ENCODE measurements around the gene MYO3A. TPM values are rescaled to one million over a fixed set of nuclear protein-coding genes. Genes with fewer than 3 reads are reported as not detected.

The MYO3A gene
- total and polyA plus RNA-seq, 2 donors (not counting 3 experiments of a cell fraction or from before 2014, with no cell fraction given) = not detected

- dilution Hi-C loops (cut with MboI; ENCODE audit: extremely low pct_ligation_motif_present, low sequenced_read_pairs) (no loop called here), intact Hi-C loops (cut with micrococcal nuclease) (no loop called here)
- H3K9me1 ChIP-seq (replicated peaks; ENCODE audit: control insufficient read depth, extremely low read depth, insufficient read depth, low read length) = no peaks in the 10 kb centered on the region
- H4K20me1 ChIP-seq (replicated peaks; ENCODE audit: control insufficient read depth, extremely low read depth, insufficient read depth, low read length) = no peaks in the 10 kb centered on the region
- H3K4me3 ChIP-seq (replicated peaks in 1 of 3; ENCODE audit: insufficient read depth in 1 of 3, low read depth in 1 of 3, low read length in 3 of 3) = no peak overlapping the region
- ChIA-PET POLR2A (no interaction called here), CTCF (no interaction called here)
- H3K27me3 ChIP-seq (ENCODE audit: control insufficient read depth in 2 of 2, insufficient read depth in 2 of 2, low read length in 2 of 2) = no peaks in the 10 kb centered on the region
- FAIRE-seq (no peak), DNase-seq (ENCODE audit: low read depth, low spot score) (no peak)
- no peak overlapping the region for H3K27ac ChIP-seq (ENCODE audit: insufficient read depth, low read depth, low read length)
- no peaks in the 10 kb centered on the region for H3K4me1 ChIP-seq (ENCODE audit: control insufficient read depth, extremely low read depth, insufficient read depth, low read length)
- TF ChIP-seq MAX (IDR thresholded peaks at IDR 0.05; ENCODE audit: insufficient read depth, insufficient read length) = no peak
- no peak for TF ChIP-seq JUN (IDR thresholded peaks at IDR 0.05; ENCODE audit: borderline replicate concordance, insufficient read depth, insufficient read length, low read depth)
- TF ChIP-seq GATA2 (IDR thresholded peaks at IDR 0.05; ENCODE audit: insufficient read depth, insufficient read length, low read depth, low read length) = no peak
- TF ChIP-seq MYC (IDR thresholded peaks at IDR 0.05; ENCODE audit: low read depth, low read length) = no peak
- no peak for TF ChIP-seq FOS (IDR thresholded peaks at IDR 0.05; ENCODE audit: borderline replicate concordance, insufficient read depth, low read length)
- TF ChIP-seq POLR2A (IDR thresholded peaks at IDR 0.05; ENCODE audit: low read depth, low read length) = no peak
- no peak for TF ChIP-seq EZH2 (IDR thresholded peaks at IDR 0.05; ENCODE audit: borderline replicate concordance, low read depth, low read length, severe bottlenecking)
- no peak for TF ChIP-seq POLR2AphosphoS5 (IDR thresholded peaks at IDR 0.05; ENCODE audit: insufficient read depth, low read depth, low read length)
- TF ChIP-seq CTCF (IDR thresholded peaks at IDR 0.05; ENCODE audit: extremely low read depth in 1 of 2, insufficient read depth in 1 of 2, low read depth in 1 of 2, low read length in 2 of 2) = no peak
- no peak overlapping the region for H2AFZ ChIP-seq (ENCODE audit: low read depth, low read length)
- peaks cover 4% of the 10 kb centered on the region for H3K9me3 ChIP-seq (replicated peaks; ENCODE audit: control insufficient read depth, insufficient read depth, low read length)
- H3K4me2 ChIP-seq (ENCODE audit: insufficient read depth, low read length) = no peak overlapping the region
- H3K79me2 ChIP-seq (ENCODE audit: control insufficient read depth, insufficient read depth, low read length) = no peaks in the 10 kb centered on the region
- no TSS peak for BruUV-seq (replicated peaks)
- no peaks in the 10 kb centered on the region for H3K36me3 ChIP-seq (ENCODE audit: control insufficient read depth in 2 of 2, extremely low read depth in 1 of 2, insufficient read depth in 2 of 2, low read length in 2 of 2)
- no peak overlapping the region for H3K9ac ChIP-seq (replicated peaks; ENCODE audit: extremely low read depth, insufficient read depth, low read length)
These were observed 239.8 kb downstream of the MYO3A start for GRCh38 chr10:26173837-26174236.

Data from endothelial cell of umbilical vein (primary cell).